OCI-LY7 (cell line): Measurements from ENCODE around the gene PCNA. TPM values are rescaled to one million over a fixed set of nuclear protein-coding genes. Genes with fewer than 3 reads are reported as not detected.

Experiments
- BruUV-seq: library from RNA; stranded (reverse); fragments of 400-500 nt; replicated peaks from 2 replicates; lab custom pipeline; 2021; lab: Mats Ljungman, UMichigan
- CTCF ChIA-PET: fragments of 300-600 bp; sonication (Branson Sonifier 250); formaldehyde crosslinking; loops from one replicate; lab custom pipeline; 2022; ENCODE audit warnings: antibody characterized with exemption; ENCODE audit not compliant: unreplicated experiment; lab: Charles Lee
- POLR2A ChIA-PET: fragments of 300-600 bp; sonication (Branson Sonifier 250); formaldehyde crosslinking; loops from one replicate; lab custom pipeline; 2022; ENCODE audit warnings: antibody characterized with exemption; lab: Charles Lee
- DNase-seq: peaks from one replicate; pipeline ENCODE4 v3.0.0-alpha.2; 2015; ENCODE audit warnings: low spot score
- H2AFZ ChIP-seq: fragments of 200-600 bp; sonication (generic), shearing (Covaris generic); 2 replicates; pipeline ENCODE4 v1.6.1; 2014; ENCODE audit warnings: mild to moderate bottlenecking, antibody characterized with exemption, low read length, moderate library complexity
- H3K27ac ChIP-seq: fragments of 200-600 bp; sonication (generic); 2 replicates; pipeline ENCODE4 v1.5.1; 2014; ENCODE audit warnings: mixed run types, low read depth, mild to moderate bottlenecking, moderate library complexity, low read length, inconsistent platforms; ENCODE audit not compliant: poor library complexity, severe bottlenecking
- H3K36me3 ChIP-seq: fragments of 200-600 bp; sonication (generic); 2 replicates; pipeline ENCODE4 v1.6.1; 2014; ENCODE audit warnings: mild to moderate bottlenecking, antibody characterized with exemption, low read length, moderate library complexity, mixed read lengths; ENCODE audit not compliant: insufficient read depth
- H3K4me1 ChIP-seq: fragments of 200-600 bp; sonication (generic); 2 replicates; pipeline ENCODE4 v1.5.1; 2014; ENCODE audit warnings: mild to moderate bottlenecking, low read length; ENCODE audit not compliant: insufficient read depth, poor library complexity, severe bottlenecking
- H3K4me2 ChIP-seq: fragments of 200-600 bp; sonication (generic); 2 replicates; pipeline ENCODE4 v1.6.1; 2014; ENCODE audit warnings: mild to moderate bottlenecking, low read length
- H3K4me3 ChIP-seq: fragments of 200-600 bp; sonication (generic); 2 replicates; pipeline ENCODE4 v1.5.1; 2014; ENCODE audit warnings: mild to moderate bottlenecking, low read depth, low read length; ENCODE audit not compliant: poor library complexity, severe bottlenecking
- H3K79me2 ChIP-seq: fragments of 200-600 bp; sonication (generic); 2 replicates; pipeline ENCODE4 v1.6.1; 2016; ENCODE audit warnings: low read depth, mild to moderate bottlenecking, low read length, moderate library complexity, mixed read lengths; ENCODE audit not compliant: insufficient read depth
- H3K9me2 ChIP-seq: fragments of 200-600 bp; sonication (generic); 2 replicates; pipeline ENCODE4 v1.6.1; 2016; ENCODE audit warnings: mild to moderate bottlenecking, low read length, mixed read lengths; ENCODE audit not compliant: insufficient read depth
- H3K9me3 ChIP-seq: fragments of 200-600 bp; sonication (generic); 2 replicates; pipeline ENCODE4 v1.6.1; 2014; ENCODE audit warnings: mild to moderate bottlenecking, mixed run types, low read length, mixed read lengths
- H4K20me1 ChIP-seq: fragments of 200-600 bp; sonication (generic); 2 replicates; pipeline ENCODE4 v1.6.1; 2014; ENCODE audit warnings: mild to moderate bottlenecking, antibody characterized with exemption, low read length, moderate library complexity, mixed read lengths; ENCODE audit not compliant: insufficient read depth
- CTCF ChIP-seq: fragments of 200-600 bp; sonication (generic); conservative IDR thresholded peaks from 2 replicates; pipeline ENCODE4 v1.5.1; 2014; ENCODE audit warnings: mild to moderate bottlenecking, antibody characterized with exemption, low read length, moderate library complexity, mixed read lengths
- EZH2phosphoT487 ChIP-seq: fragments of 200-600 bp; sonication (generic); IDR thresholded peaks from 2 replicates; pipeline ENCODE4 v1.6.1; 2018; ENCODE audit warnings: low read depth, borderline replicate concordance, mild to moderate bottlenecking, mixed run types, antibody characterized with exemption, low read length, moderate library complexity, mixed read lengths
- intact Hi-C: fragments of 100-400 bp; cut with micrococcal nuclease; formaldehyde crosslinking; loops from one replicate; pipeline ENCODE4 v1.10.0; 2022; ENCODE audit not compliant: unreplicated experiment
- total RNA-seq, 2 experiments: library from RNA; depleted of rRNA in 1 of 2; stranded (reverse); fragments of >200 nt in 1 of 2; shearing (Covaris generic) in 1 of 2; gene quantifications; 2 replicates each; pipeline ENCODE4 v1.2.3, GENCODE V29; 2014 to 2022

Gene PCNA
- total RNA-seq, 2 experiments from 2014 or later, result 470 to 567 TPM

GRCh38 chr20:5090191-5090590 lies 29.6 kb downstream of the PCNA start:
- CTCF ChIA-PET, result no interaction called here

GRCh38 chr20:5088688-5089087 lies 31.1 kb downstream of the PCNA start:
- no TSS peak for BruUV-seq
- no peaks in the 10 kb centered on the region for H3K9me3 ChIP-seq
- intact Hi-C loops, result no loop called here
- no peak overlapping the region for H3K4me2 ChIP-seq
- CTCF ChIA-PET, result no interaction called here
- H3K79me2 ChIP-seq, result no peaks in the 10 kb centered on the region
- H3K9me2 ChIP-seq, result no peaks in the 10 kb centered on the region
- no peak overlapping the region for H2AFZ ChIP-seq
- H3K27ac ChIP-seq, result no peak overlapping the region
- H3K36me3 ChIP-seq, result no peaks in the 10 kb centered on the region
- no peak overlapping the region for H3K4me3 ChIP-seq
- POLR2A ChIA-PET, result interaction anchor here (0.5 to 1.5 kb wide), 5 partner anchors 12 to 229 kb away, joined by 3 to 4 read pairs (median 3); no protein-coding TSS in a partner anchor
- no peak for DNase-seq
- TF ChIP-seq EZH2phosphoT487 (no peak), CTCF (no peak)
- H3K4me1 ChIP-seq, result peaks cover 50% of the 10 kb centered on the region
- H4K20me1 ChIP-seq, result no peaks in the 10 kb centered on the region

More at GRCh38 chr20:5090191-5090590, 29.6 kb downstream of the PCNA start:
- H4K20me1 ChIP-seq, result no peaks in the 10 kb centered on the region
- H3K4me2 ChIP-seq, result peak overlapping the region; percentile 44
- no peaks in the 10 kb centered on the region for H3K36me3 ChIP-seq
- peaks cover 47% of the 10 kb centered on the region for H3K4me1 ChIP-seq
- no peak overlapping the region for H3K4me3 ChIP-seq
- TF ChIP-seq EZH2phosphoT487, result no peak
- no peak for TF ChIP-seq CTCF
- POLR2A ChIA-PET, result no interaction called here
- BruUV-seq, result no TSS peak
- no peaks in the 10 kb centered on the region for H3K9me3 ChIP-seq
- no peaks in the 10 kb centered on the region for H3K79me2 ChIP-seq
- intact Hi-C loops, result loop anchor here (5.0 kb wide), 3 partner anchors 88 to 278 kb away; partner anchors contain the start of gene SLC23A2
- H3K9me2 ChIP-seq, result no peaks in the 10 kb centered on the region
- DNase-seq, result peak; percentile 60
- H3K27ac ChIP-seq, result peak overlapping the region; percentile 35
- peak overlapping the region; percentile 12; the same call in 1 of the 2 replicates for H2AFZ ChIP-seq

GRCh38 chr20:5085380-5085779 lies 34.4 kb downstream of the PCNA start:
- intact Hi-C loops, result no loop called here
- Histone ChIP-seq H3K36me3 (no peaks in the 10 kb centered on the region), H3K9me2 (no peaks in the 10 kb centered on the region), H2AFZ (no peak overlapping the region), H3K9me3 (no peaks in the 10 kb centered on the region), H3K79me2 (no peaks in the 10 kb centered on the region), H3K4me2 (no peak overlapping the region), H3K4me1 (peaks cover 36% of the 10 kb centered on the region), H4K20me1 (no peaks in the 10 kb centered on the region), H3K4me3 (no peak overlapping the region), H3K27ac (no peak overlapping the region)
- CTCF ChIA-PET, result no interaction called here
- no TSS peak for BruUV-seq
- POLR2A ChIA-PET, result interaction anchor here (0.6 to 1.0 kb wide), 2 partner anchors 10 to 49 kb away, joined by 3 read pairs; no protein-coding TSS in a partner anchor
- no peak for TF ChIP-seq EZH2phosphoT487
- TF ChIP-seq CTCF, result no peak
- DNase-seq, result no peak
